ENCODE data around the gene CLPSL1.
A peak's percentile ranks its signal among the peaks of the same experiment; 100 is the strongest.

CLPSL1 gene

GRCh38 chr6:35757456-35758123 is 23.2 kb upstream of the CLPSL1 start:
- peak; percentile 45 for DNase-seq (ENCODE audit: low spot score)

GRCh38 chr6:35759426-35759825 is 21.4 kb upstream of the CLPSL1 start:
- no peak for DNase-seq (ENCODE audit: low spot score)

GRCh38 chr6:35765739-35766138 is 15.1 kb upstream of the CLPSL1 start:
- no peak for DNase-seq (ENCODE audit: low spot score)

GRCh38 chr6:35769211-35769610 is 11.6 kb upstream of the CLPSL1 start:
- DNase-seq (ENCODE audit: low spot score): no peak

- DNase-seq (ENCODE audit: low spot score): no peak
These were observed 9.5 kb upstream of the CLPSL1 start for GRCh38 chr6:35771343-35771627.

GRCh38 chr6:35774116-35774794 is 6.6 kb upstream of the CLPSL1 start:
- no peak for DNase-seq (ENCODE audit: low spot score)

- no peak for DNase-seq (ENCODE audit: low spot score)
These were observed 5.8 kb upstream of the CLPSL1 start for GRCh38 chr6:35775031-35775430.

GRCh38 chr6:35776364-35777215 is 4.2 kb upstream of the CLPSL1 start, which contains the start of gene CLPSL2:
TSS of gene CLPSL2 (plus strand) at chr6:35776598. CDS start at chr6:35776619, 21 bp downstream.
- DNase-seq (ENCODE audit: low spot score): peak; percentile 58

- DNase-seq (ENCODE audit: low spot score): no peak
These were observed 3.3 kb upstream of the CLPSL1 start for GRCh38 chr6:35777356-35778102.

- DNase-seq (ENCODE audit: low spot score): no peak
These were observed 2.4 kb upstream of the CLPSL1 start for GRCh38 chr6:35778437-35778836.

- DNase-seq (ENCODE audit: low spot score): no peak
These were observed 471 bp downstream of the CLPSL1 start for GRCh38 chr6:35781290-35781689.

- DNase-seq (ENCODE audit: low spot score): no peak
These were observed 1.6 kb downstream of the CLPSL1 start for GRCh38 chr6:35782424-35782823.

- DNase-seq (ENCODE audit: low spot score): no peak
These were observed 3.4 kb downstream of the CLPSL1 start for GRCh38 chr6:35784200-35784599.

GRCh38 chr6:35786272-35786671 is 5.5 kb downstream of the CLPSL1 start:
- no peak for DNase-seq (ENCODE audit: low spot score)

- DNase-seq (ENCODE audit: low spot score): no peak
These were observed 6.0 kb downstream of the CLPSL1 start for GRCh38 chr6:35786810-35787209.

- no peak for DNase-seq (ENCODE audit: low spot score)
These were observed 6.7 kb downstream of the CLPSL1 start for GRCh38 chr6:35787266-35788218.

- no peak for DNase-seq (ENCODE audit: low spot score)
These were observed 7.7 kb downstream of the CLPSL1 start for GRCh38 chr6:35788423-35788982.

GRCh38 chr6:35790683-35791082 is 9.9 kb downstream of the CLPSL1 start:
- DNase-seq (ENCODE audit: low spot score): no peak

GRCh38 chr6:35794536-35795452 is 14.0 kb downstream of the CLPSL1 start:
- no peak for DNase-seq (ENCODE audit: low spot score)
